Endodermal cell (in vitro differentiated cells): Measurements from ENCODE around the gene CALML4. TPM values are rescaled to one million over a fixed set of nuclear protein-coding genes. Genes with fewer than 3 reads are reported as not detected.

Experiments used
- DNase-seq: peaks from one replicate; pipeline ENCODE4 v3.0.0-alpha.2; 2017
- H3K27ac ChIP-seq: 2 replicates; pipeline ENCODE4 v1.5.1; 2013; ENCODE audit warnings: mild to moderate bottlenecking, low read depth, low read length, moderate library complexity
- H3K27me3 ChIP-seq: 2 replicates; pipeline ENCODE4 v1.6.1; 2013; ENCODE audit warnings: mild to moderate bottlenecking, low read length, moderate library complexity; ENCODE audit not compliant: insufficient read depth, control insufficient read depth, poor library complexity, severe bottlenecking
- H3K36me3 ChIP-seq: 2 replicates; pipeline ENCODE4 v1.7.0; 2013; ENCODE audit warnings: mild to moderate bottlenecking, low read length, moderate library complexity; ENCODE audit not compliant: control insufficient read depth, insufficient read depth
- H3K4me1 ChIP-seq: one replicate; pipeline ENCODE4 v1.7.0; 2013; ENCODE audit warnings: low read length; ENCODE audit not compliant: control insufficient read depth, insufficient read depth
- H3K4me3 ChIP-seq: 2 replicates; pipeline ENCODE4 v1.5.1; 2013; ENCODE audit warnings: mild to moderate bottlenecking, low read length, moderate library complexity
- H3K9ac ChIP-seq: 2 replicates; pipeline ENCODE4 v1.6.1; 2013; ENCODE audit warnings: mild to moderate bottlenecking, low read length, moderate library complexity; ENCODE audit not compliant: poor library complexity, severe bottlenecking; ENCODE audit errors: extremely low read depth
- H3K9me3 ChIP-seq: 2 replicates; pipeline ENCODE4 v1.6.1; 2013; ENCODE audit warnings: mild to moderate bottlenecking, low read length, moderate library complexity; ENCODE audit not compliant: control insufficient read depth
- H3K27ac Mint-ChIP-seq: 2 replicates; pipeline ENCODE4 v1.8.0; 2020; ENCODE audit warnings: mixed read lengths
- H3K27me3 Mint-ChIP-seq: 2 replicates; pipeline ENCODE4 v1.8.0; 2021; ENCODE audit warnings: mild to moderate bottlenecking, mixed read lengths; ENCODE audit not compliant: insufficient read depth
- H3K36me3 Mint-ChIP-seq: 2 replicates; pipeline ENCODE4 v1.8.0; 2020; ENCODE audit warnings: low read depth, mixed read lengths
- H3K4me1 Mint-ChIP-seq: 2 replicates; pipeline ENCODE4 v1.8.0; 2020; ENCODE audit warnings: mixed read lengths
- H3K4me3 Mint-ChIP-seq: 2 replicates; pipeline ENCODE4 v1.8.0; 2020; ENCODE audit warnings: mild to moderate bottlenecking, moderate library complexity, mixed read lengths
- H3K9me3 Mint-ChIP-seq: 2 replicates; pipeline ENCODE4 v1.8.0; 2020; ENCODE audit warnings: mild to moderate bottlenecking, mixed read lengths
- WGBS, 2 experiments: methylation state at CpG; one replicate each; pipeline versions ENCODE4 v1.1.5 to v1.1.7; 2013; ENCODE audit warnings: missing lambda C conversion rate in 2 of 2, mixed read lengths in 1 of 2; ENCODE audit not compliant: insufficient coverage in 1 of 2, insufficient read length in 1 of 2; 5-methylcytosine and 5-hydroxymethylcytosine counted together
- total RNA-seq, 2 donors: library from RNA; stranded (reverse); fragmentation: NEBNext Ultra II Directional in 1 of 2; extraction: Animal tissue kit (Norgen Biotek cat#: 25700) in 1 of 2; gene quantifications; 2 replicates in 1 of 2; 3 replicates in 1 of 2; pipeline ENCODE4 v1.2.1, GENCODE V29; 2021
- TF ChIP-seq, protein P1 (sequence below): fragments of 200-600 bp; sonication (generic); conservative IDR thresholded peaks from 2 replicates; pipeline ENCODE4 v1.5.0; 2021; ENCODE audit warnings: antibody characterized with exemption, mild to moderate bottlenecking

The CALML4 gene
- total RNA-seq, 2 donors from 2014 or later, result 9.7 to 17.4 TPM

GRCh38 chr15:68205558-68205944 is 419 bp upstream of the CALML4 start:
- Histone ChIP-seq H3K9ac (no peak overlapping the region), H3K4me1 (peaks cover 13% of the 10 kb centered on the region), H3K27me3 (no peaks in the 10 kb centered on the region), H3K4me3 (no peak overlapping the region), H3K27ac (no peak overlapping the region), H3K9me3 (no peaks in the 10 kb centered on the region), H3K36me3 (peaks cover 3% of the 10 kb centered on the region)
- H3K4me3 Mint-ChIP-seq, result no peak overlapping the region
- peaks cover 4% of the 10 kb centered on the region for H3K36me3 Mint-ChIP-seq
- no peaks in the 10 kb centered on the region for H3K9me3 Mint-ChIP-seq
- no peak overlapping the region for H3K27ac Mint-ChIP-seq
- WGBS, 2 experiments, result 91 to 96% methylated on average over 7 to 13 of the region's 13 CpGs
- peaks cover 23% of the 10 kb centered on the region for H3K4me1 Mint-ChIP-seq
- no peaks in the 10 kb centered on the region for H3K27me3 Mint-ChIP-seq
- TF ChIP-seq, protein P1, sequence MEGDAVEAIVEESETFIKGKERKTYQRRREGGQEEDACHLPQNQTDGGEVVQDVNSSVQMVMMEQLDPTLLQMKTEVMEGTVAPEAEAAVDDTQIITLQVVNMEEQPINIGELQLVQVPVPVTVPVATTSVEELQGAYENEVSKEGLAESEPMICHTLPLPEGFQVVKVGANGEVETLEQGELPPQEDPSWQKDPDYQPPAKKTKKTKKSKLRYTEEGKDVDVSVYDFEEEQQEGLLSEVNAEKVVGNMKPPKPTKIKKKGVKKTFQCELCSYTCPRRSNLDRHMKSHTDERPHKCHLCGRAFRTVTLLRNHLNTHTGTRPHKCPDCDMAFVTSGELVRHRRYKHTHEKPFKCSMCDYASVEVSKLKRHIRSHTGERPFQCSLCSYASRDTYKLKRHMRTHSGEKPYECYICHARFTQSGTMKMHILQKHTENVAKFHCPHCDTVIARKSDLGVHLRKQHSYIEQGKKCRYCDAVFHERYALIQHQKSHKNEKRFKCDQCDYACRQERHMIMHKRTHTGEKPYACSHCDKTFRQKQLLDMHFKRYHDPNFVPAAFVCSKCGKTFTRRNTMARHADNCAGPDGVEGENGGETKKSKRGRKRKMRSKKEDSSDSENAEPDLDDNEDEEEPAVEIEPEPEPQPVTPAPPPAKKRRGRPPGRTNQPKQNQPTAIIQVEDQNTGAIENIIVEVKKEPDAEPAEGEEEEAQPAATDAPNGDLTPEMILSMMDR, result no peak
- no peak for DNase-seq

DNA sequence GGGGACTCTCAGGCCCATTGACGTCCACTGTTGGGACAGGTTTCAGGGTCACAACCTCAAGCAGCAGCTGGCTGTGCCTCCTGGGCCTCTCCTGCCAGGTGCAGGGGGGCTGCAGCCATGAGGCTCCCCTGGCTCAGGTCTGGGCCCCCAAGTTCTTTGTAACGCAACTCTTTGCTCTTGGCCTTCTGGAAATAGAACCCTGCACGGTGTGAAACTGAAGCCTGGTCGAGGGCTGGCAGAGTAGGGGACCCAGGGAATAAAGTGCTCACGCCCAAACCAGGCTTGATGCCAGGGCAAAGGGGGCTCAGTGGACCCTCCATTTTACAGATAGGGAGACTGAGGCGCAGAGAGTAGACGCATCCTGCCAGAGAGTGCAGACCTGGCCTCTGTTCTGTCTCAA is 771 bp downstream of the CALML4 start:
- Histone ChIP-seq H3K27me3 (no peaks in the 10 kb centered on the region), H3K4me1 (peaks cover 13% of the 10 kb centered on the region), H3K9ac (no peak overlapping the region), H3K36me3 (peaks cover 3% of the 10 kb centered on the region), H3K27ac (no peak overlapping the region), H3K4me3 (no peak overlapping the region), H3K9me3 (no peaks in the 10 kb centered on the region)
- H3K27ac Mint-ChIP-seq, result no peak overlapping the region
- TF ChIP-seq, protein P1, result no peak
- no peaks in the 10 kb centered on the region for H3K9me3 Mint-ChIP-seq
- DNase-seq, result no peak
- H3K4me1 Mint-ChIP-seq, result peaks cover 29% of the 10 kb centered on the region
- H3K4me3 Mint-ChIP-seq, result no peak overlapping the region
- H3K27me3 Mint-ChIP-seq, result no peaks in the 10 kb centered on the region
- whole genome bisulfite sequencing, 2 experiments, result 85 to 97% methylated on average over 5 to 7 of the region's 7 CpGs
- peaks cover 1% of the 10 kb centered on the region for H3K36me3 Mint-ChIP-seq

DNA sequence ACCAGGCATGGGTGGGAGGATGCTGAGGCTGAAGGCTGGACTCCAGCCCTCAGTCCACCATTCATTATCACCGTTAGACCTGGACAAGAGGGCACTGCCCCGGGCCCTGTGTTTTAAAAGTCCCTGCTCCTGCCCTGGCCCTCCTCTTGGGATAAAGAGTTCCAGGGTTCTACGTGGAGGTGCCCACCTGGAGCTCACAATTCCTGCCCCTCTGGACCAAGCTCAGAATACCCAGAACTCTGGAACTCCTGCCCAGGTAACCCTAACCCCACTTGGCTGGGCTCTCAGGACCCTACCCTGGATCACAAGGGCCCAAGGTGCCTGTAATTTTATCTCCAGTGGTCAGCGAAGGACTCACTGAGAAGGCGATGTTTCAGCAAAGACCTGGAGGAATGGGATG is 1.2 kb downstream of the CALML4 start:
- Histone ChIP-seq H3K36me3 (peaks cover 3% of the 10 kb centered on the region), H3K9me3 (no peaks in the 10 kb centered on the region), H3K4me3 (no peak overlapping the region), H3K27me3 (no peaks in the 10 kb centered on the region), H3K4me1 (peaks cover 13% of the 10 kb centered on the region), H3K27ac (no peak overlapping the region), H3K9ac (no peak overlapping the region)
- TF ChIP-seq, protein P1, result no peak
- DNase-seq, result no peak
- Mint-ChIP-seq H3K27me3 (no peaks in the 10 kb centered on the region), H3K9me3 (no peaks in the 10 kb centered on the region), H3K4me3 (no peak overlapping the region), H3K27ac (no peak overlapping the region), H3K36me3 (peaks cover 1% of the 10 kb centered on the region), H3K4me1 (peaks cover 32% of the 10 kb centered on the region)
- WGBS, 2 experiments, result 94 to 96% methylated on average over 4 to 5 of the region's 5 CpGs
